ENCODE data around the gene EIF4G3. TPM values are rescaled to one million over a fixed set of nuclear protein-coding genes. Genes with fewer than 3 reads are reported as not detected.

EIF4G3 gene
- total and polyA plus RNA-seq, 9 of the 15 experiments (the other 6 are each of a cell fraction or from before 2014, with no cell fraction given): 6.7 to 40.5 (median 32.1) TPM

DNA sequence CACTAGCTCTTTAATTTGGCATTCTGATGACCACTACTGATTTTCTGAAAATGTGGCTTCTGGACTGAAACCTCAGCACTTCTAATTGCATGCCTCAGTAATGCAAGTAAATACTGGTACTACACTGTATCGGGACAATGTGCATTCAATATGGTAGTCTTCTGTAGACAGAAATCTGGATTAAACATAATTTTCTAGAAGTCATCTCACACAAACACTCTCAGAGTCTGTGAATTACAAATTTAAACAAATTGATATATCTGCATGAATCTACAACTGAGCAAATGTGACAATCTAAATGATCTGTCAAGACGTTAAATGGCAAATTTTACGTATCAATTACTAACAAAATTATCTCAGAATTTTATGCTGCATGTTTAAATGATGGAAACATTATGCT is 413.3 kb downstream of the EIF4G3 start:
- no TSS peak for BruUV-seq (replicated peaks)
- Histone ChIP-seq H3K27ac (ENCODE audit: extremely low read depth, low read depth, low read length) (no peak overlapping the region), H3K4me1 (replicated peaks in 1 of 2; ENCODE audit: control insufficient read depth in 2 of 2, insufficient read depth in 2 of 2, low read length in 2 of 2) (no peaks in the 10 kb centered on the region), H3K79me2 (ENCODE audit: control insufficient read depth, insufficient read depth, low read length) (0 out of 3 replicates have a peak, but pooled peaks cover 3% of the 10 kb centered on the region), H3K4me3 (no peak overlapping the region), H3K36me3 (ENCODE audit: control insufficient read depth, insufficient read depth, low read length) (peaks cover 97% of the 10 kb centered on the region), H4K20me1 (replicated peaks; ENCODE audit: control insufficient read depth, insufficient read depth, low read length) (no peaks in the 10 kb centered on the region), H3K9me3 (replicated peaks; ENCODE audit: control insufficient read depth, insufficient read depth, low read depth, low read length) (no peaks in the 10 kb centered on the region), H3K27me3 (ENCODE audit: control insufficient read depth in 2 of 2, insufficient read depth in 2 of 2, low read length in 2 of 2) (no peaks in the 10 kb centered on the region), H3K9me1 (ENCODE audit: control insufficient read depth, insufficient read depth, low read length) (no peaks in the 10 kb centered on the region), H3K9ac (ENCODE audit: insufficient read depth in 1 of 2, low read depth in 2 of 2, low read length in 2 of 2) (no peak overlapping the region), H3K4me2 (ENCODE audit: insufficient read depth, low read length) (no peak overlapping the region), H2AFZ (ENCODE audit: low read depth, low read length) (no peak overlapping the region)
- ChIA-PET CTCF (ENCODE audit: low intra/inter-chr PET ratio) (interaction anchor here (0.6 kb wide), 1 partner anchor 229 kb away, joined by 3 read pairs; no protein-coding TSS in a partner anchor), POLR2A (interaction anchor here (0.9 kb wide), 1 partner anchor 8 kb away, joined by 3 read pairs; no protein-coding TSS in a partner anchor)
- no peak for ATAC-seq
- intact Hi-C loops (cut with micrococcal nuclease) (no loop called here), in situ Hi-C loops (cut with MboI) (no loop called here)
- FAIRE-seq: peak; percentile 51
- DNase-seq (ENCODE audit: extremely low read depth in 1 of 4, low spot score in 3 of 4): no peak
- WGBS (ENCODE audit: insufficient coverage, low coverage, missing lambda C conversion rate): 95% methylated on average over 3 of the region's 3 CpGs
- TF ChIP-seq SREBF2 (CRISPR knock-in tag; IDR thresholded peaks at IDR 0.05) (no peak), MTF1 (CRISPR knock-in tag; IDR thresholded peaks at IDR 0.05; ENCODE audit: borderline replicate concordance) (no peak), RHOXF2B (CRISPR knock-in tag; conservative IDR thresholded peaks at IDR 0.05) (no peak), PRMT5 (CRISPR knock-in tag; IDR thresholded peaks at IDR 0.05) (no peak), ZNF134 (CRISPR knock-in tag; conservative IDR thresholded peaks at IDR 0.05) (no peak), SRSF9 (IDR thresholded peaks at IDR 0.05; ENCODE audit: borderline replicate concordance, low read depth, low read length) (no peak), TOE1 (IDR thresholded peaks at IDR 0.05; ENCODE audit: borderline replicate concordance) (no peak), TOE1 (CRISPR knock-in tag; IDR thresholded peaks at IDR 0.05; ENCODE audit: borderline replicate concordance, low read depth) (no peak), TAF15 (IDR thresholded peaks at IDR 0.05; ENCODE audit: low read depth, low read length) (no peak), JUN (IDR thresholded peaks at IDR 0.05; ENCODE audit: borderline replicate concordance, low read depth, low read length) (no peak), JUN (CRISPR knock-in tag; IDR thresholded peaks at IDR 0.05; ENCODE audit: borderline replicate concordance) (no peak), FIP1L1 (IDR thresholded peaks at IDR 0.05; ENCODE audit: low read depth, low read length, poor library complexity, severe bottlenecking) (no peak)
- TF ChIP-seq, protein P1, sequence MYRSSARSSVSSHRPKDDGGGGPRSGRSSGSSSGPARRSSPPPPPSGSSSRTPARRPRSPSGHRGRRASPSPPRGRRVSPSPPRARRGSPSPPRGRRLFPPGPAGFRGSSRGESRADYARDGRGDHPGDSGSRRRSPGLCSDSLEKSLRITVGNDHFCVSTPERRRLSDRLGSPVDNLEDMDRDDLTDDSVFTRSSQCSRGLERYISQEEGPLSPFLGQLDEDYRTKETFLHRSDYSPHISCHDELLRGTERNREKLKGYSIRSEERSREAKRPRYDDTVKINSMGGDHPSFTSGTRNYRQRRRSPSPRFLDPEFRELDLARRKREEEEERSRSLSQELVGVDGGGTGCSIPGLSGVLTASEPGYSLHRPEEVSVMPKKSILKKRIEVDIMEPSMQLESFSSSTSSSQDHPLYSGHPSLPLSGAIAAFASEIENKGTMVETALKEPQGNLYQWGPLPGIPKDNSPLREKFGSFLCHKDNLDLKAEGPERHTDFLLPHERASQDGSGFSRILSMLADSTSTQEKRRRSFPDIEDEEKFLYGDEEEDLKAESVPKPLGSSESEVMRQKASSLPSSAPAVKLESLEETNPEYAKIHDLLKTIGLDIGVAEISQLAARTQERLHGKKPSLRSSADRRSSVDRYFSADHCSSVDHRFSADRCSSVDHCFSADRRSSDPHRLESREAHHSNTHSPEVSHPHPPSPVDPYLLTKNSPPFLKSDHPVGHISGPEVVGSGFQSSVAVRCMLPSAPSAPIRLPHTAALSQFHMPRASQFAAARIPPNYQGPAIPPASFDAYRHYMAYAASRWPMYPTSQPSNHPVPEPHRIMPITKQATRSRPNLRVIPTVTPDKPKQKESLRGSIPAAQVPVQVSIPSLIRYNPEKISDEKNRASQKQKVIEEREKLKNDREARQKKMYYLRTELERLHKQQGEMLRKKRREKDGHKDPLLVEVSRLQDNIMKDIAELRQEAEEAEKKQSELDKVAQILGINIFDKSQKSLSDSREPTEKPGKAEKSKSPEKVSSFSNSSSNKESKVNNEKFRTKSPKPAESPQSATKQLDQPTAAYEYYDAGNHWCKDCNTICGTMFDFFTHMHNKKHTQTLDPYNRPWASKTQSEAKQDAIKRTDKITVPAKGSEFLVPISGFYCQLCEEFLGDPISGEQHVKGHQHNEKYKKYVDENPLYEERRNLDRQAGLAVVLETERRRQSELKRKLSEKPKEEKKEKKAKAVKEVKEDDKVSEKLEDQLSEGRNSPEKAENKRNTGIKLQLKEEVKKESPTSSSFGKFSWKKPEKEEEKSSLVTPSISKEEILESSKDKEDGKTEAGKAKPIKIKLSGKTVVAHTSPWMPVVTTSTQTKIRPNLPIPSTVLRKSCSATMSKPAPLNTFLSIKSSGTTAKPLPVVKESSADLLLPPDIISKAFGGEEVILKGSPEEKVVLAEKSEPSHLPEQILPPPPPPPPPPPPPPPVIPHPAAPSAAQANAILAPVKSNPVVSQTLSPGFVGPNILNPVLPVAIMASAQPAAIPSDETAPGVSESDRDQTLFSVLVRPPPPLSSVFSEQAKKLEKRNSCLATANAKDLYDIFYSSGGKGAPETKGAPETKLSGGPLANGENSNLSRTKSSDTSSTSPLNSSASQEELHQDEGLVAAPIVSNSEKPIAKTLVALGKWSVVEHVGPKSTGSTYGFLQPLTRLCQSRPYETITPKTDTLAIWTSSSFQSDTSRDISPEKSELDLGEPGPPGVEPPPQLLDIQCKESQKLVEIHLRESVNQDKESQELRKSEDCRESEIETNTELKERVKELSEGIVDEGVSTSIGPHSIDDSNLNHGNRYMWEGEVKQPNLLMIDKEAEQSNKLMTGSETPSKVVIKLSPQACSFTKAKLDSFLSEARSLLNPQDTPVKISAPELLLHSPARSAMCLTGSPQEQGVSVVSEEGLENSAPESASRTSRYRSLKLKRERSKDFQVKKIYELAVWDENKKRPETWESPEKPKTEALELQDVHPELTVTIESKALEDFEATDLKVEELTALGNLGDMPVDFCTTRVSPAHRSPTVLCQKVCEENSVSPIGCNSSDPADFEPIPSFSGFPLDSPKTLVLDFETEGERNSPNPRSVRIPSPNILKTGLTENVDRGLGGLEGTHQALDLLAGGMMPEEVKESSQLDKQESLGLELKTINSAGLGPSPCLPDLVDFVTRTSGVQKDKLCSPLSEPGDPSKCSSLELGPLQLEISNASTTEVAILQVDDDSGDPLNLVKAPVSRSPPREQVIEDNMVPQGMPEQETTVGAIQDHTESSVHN (IDR thresholded peaks at IDR 0.05; ENCODE audit: borderline replicate concordance in 1 of 2, low read depth in 1 of 2): no peak
- TF ChIP-seq, protein P2, sequence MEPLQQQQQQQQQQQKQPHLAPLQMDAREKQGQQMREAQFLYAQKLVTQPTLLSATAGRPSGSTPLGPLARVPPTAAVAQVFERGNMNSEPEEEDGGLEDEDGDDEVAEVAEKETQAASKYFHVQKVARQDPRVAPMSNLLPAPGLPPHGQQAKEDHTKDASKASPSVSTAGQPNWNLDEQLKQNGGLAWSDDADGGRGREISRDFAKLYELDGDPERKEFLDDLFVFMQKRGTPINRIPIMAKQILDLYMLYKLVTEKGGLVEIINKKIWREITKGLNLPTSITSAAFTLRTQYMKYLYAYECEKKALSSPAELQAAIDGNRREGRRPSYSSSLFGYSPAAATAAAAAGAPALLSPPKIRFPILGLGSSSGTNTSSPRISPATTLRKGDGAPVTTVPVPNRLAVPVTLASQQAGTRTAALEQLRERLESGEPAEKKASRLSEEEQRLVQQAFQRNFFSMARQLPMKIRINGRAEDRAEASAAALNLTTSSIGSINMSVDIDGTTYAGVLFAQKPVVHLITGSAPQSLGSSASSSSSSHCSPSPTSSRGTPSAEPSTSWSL (CRISPR knock-in tag; IDR thresholded peaks at IDR 0.05; ENCODE audit: borderline replicate concordance): no peak

Measured in K562 (cell line).